A549 (cell line): ENCODE results near the gene MEGF10.

Source experiments
- BHLHE40 ChIP-seq: IDR thresholded peaks from 2 replicates; pipeline ENCODE4 v1.6.1; 2012; ENCODE audit warnings: low read depth, low read length, inconsistent platforms
- CHD2 ChIP-seq: fragments of 150-350 bp; IDR thresholded peaks from 2 replicates; pipeline ENCODE4 v1.6.1; 2014; ENCODE audit warnings: low read length; ENCODE audit not compliant: partially characterized antibody
- CTCF ChIP-seq: fragments of >200 bp; sonication (Bioruptor Twin); formaldehyde crosslinking; IDR thresholded peaks from 3 replicates; pipeline ENCODE4 v1.5.1; 2016
- EP300 ChIP-seq, 2 experiments: fragments of >200 bp; sonication (Bioruptor Twin); formaldehyde crosslinking; IDR thresholded peaks; 2 replicates in 1 of 2; 3 replicates in 1 of 2; pipeline ENCODE4 v1.6.1; 2016 to 2017
- FOSB ChIP-seq: fragments of 250-450 bp; sonication (Bioruptor Pico); IDR thresholded peaks from 2 replicates; pipeline ENCODE4 v1.5.0; 2020; ENCODE audit warnings: mild to moderate bottlenecking, moderate library complexity
- HDAC2 ChIP-seq: fragments of 200-600 bp; sonication (generic); IDR thresholded peaks from 2 replicates; pipeline ENCODE4 v1.6.1; 2016
- NPAS2 ChIP-seq: fragments of 250-450 bp; sonication (Bioruptor Pico); IDR thresholded peaks from 2 replicates; pipeline ENCODE4 v1.8.0; 2022; ENCODE audit warnings: mild to moderate bottlenecking, moderate library complexity, borderline replicate concordance
- NR3C1 ChIP-seq: fragments of >200 bp; sonication (Bioruptor Twin); formaldehyde crosslinking; IDR thresholded peaks from 3 replicates; pipeline ENCODE4 v1.6.1; 2017
- PHF8 ChIP-seq: fragments of 200-600 bp; sonication (generic); IDR thresholded peaks from 2 replicates; pipeline ENCODE4 v1.6.1; 2016; ENCODE audit warnings: low read depth, mild to moderate bottlenecking, antibody characterized with exemption, moderate library complexity, borderline replicate concordance
- POLR2A ChIP-seq: IDR thresholded peaks from 2 replicates; pipeline ENCODE4 v1.6.1; 2012; ENCODE audit warnings: mild to moderate bottlenecking, low read length
- RAD21 ChIP-seq, 2 experiments: fragments of >200 bp in 1 of 2; sonication (Bioruptor Twin) in 1 of 2; formaldehyde crosslinking in 1 of 2; IDR thresholded peaks in 1 of 2; conservative IDR thresholded peaks in 1 of 2; 2 replicates in 1 of 2; 3 replicates in 1 of 2; pipeline ENCODE4 v1.6.1; 2012 to 2018; ENCODE audit warnings: inconsistent platforms in 1 of 2
- RFX5 ChIP-seq: fragments of 450-650 bp; IDR thresholded peaks from 2 replicates; pipeline ENCODE4 v1.7.1; 2014; ENCODE audit warnings: antibody characterized with exemption, mild to moderate bottlenecking, moderate library complexity
- ZFP36 ChIP-seq: fragments of 450-650 bp; IDR thresholded peaks from 2 replicates; pipeline ENCODE4 v1.6.1; 2014; ENCODE audit warnings: borderline replicate concordance; ENCODE audit not compliant: partially characterized antibody
- TF ChIP-seq, protein P1 (sequence below): fragments of 200-600 bp; sonication (generic); IDR thresholded peaks from 2 replicates; pipeline ENCODE4 v1.6.1; 2016; ENCODE audit warnings: antibody characterized with exemption, mild to moderate bottlenecking, moderate library complexity

- no peak for TF ChIP-seq CTCF
- no peak for TF ChIP-seq HDAC2
- no peak for TF ChIP-seq EP300 (IDR thresholded peaks at IDR 0.05)
- no peak for TF ChIP-seq CHD2
- no peak for TF ChIP-seq NPAS2
- no peak for TF ChIP-seq POLR2A
- no peak for TF ChIP-seq ZFP36
- TF ChIP-seq RAD21 (conservative IDR thresholded peaks at IDR 0.05 in 1 of 2, IDR thresholded peaks at IDR 0.05 in 1 of 2) = no peak
- no peak for TF ChIP-seq RFX5
- TF ChIP-seq, protein P1, sequence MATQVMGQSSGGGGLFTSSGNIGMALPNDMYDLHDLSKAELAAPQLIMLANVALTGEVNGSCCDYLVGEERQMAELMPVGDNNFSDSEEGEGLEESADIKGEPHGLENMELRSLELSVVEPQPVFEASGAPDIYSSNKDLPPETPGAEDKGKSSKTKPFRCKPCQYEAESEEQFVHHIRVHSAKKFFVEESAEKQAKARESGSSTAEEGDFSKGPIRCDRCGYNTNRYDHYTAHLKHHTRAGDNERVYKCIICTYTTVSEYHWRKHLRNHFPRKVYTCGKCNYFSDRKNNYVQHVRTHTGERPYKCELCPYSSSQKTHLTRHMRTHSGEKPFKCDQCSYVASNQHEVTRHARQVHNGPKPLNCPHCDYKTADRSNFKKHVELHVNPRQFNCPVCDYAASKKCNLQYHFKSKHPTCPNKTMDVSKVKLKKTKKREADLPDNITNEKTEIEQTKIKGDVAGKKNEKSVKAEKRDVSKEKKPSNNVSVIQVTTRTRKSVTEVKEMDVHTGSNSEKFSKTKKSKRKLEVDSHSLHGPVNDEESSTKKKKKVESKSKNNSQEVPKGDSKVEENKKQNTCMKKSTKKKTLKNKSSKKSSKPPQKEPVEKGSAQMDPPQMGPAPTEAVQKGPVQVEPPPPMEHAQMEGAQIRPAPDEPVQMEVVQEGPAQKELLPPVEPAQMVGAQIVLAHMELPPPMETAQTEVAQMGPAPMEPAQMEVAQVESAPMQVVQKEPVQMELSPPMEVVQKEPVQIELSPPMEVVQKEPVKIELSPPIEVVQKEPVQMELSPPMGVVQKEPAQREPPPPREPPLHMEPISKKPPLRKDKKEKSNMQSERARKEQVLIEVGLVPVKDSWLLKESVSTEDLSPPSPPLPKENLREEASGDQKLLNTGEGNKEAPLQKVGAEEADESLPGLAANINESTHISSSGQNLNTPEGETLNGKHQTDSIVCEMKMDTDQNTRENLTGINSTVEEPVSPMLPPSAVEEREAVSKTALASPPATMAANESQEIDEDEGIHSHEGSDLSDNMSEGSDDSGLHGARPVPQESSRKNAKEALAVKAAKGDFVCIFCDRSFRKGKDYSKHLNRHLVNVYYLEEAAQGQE = no peak
- TF ChIP-seq PHF8 = no peak
- TF ChIP-seq FOSB (CRISPR knock-in tag) = no peak
- no peak for TF ChIP-seq NR3C1
- TF ChIP-seq BHLHE40 = no peak
These were observed 127.8 kb downstream of the MEGF10 start for GRCh38 chr5:127418367-127418766.
